A673 (cell line): ENCODE results near the gene SND1. TPM values are rescaled to one million over a fixed set of nuclear protein-coding genes. Genes with fewer than 3 reads are reported as not detected.

Source experiments
- BruUV-seq: library from RNA; stranded (reverse); fragments of 400-500 nt; replicated peaks from 2 replicates; lab custom pipeline; 2021; lab: Mats Ljungman, UMichigan
- CTCF ChIA-PET: fragments of 300-600 bp; sonication (Branson Sonifier 250); formaldehyde crosslinking; loops from one replicate; lab custom pipeline; 2022; ENCODE audit warnings: antibody characterized with exemption; lab: Charles Lee
- POLR2A ChIA-PET: fragments of 300-600 bp; sonication (Branson Sonifier 250); formaldehyde crosslinking; loops from one replicate; lab custom pipeline; 2022; ENCODE audit warnings: antibody characterized with exemption; ENCODE audit not compliant: low non-redundant PET; lab: Charles Lee
- DNase-seq: peaks from one replicate; pipeline ENCODE4 v3.0.0-alpha.2; 2015; ENCODE audit warnings: low spot score
- H3K27ac ChIP-seq: fragments of 200-600 bp; sonication (generic); 2 replicates; pipeline ENCODE4 v1.5.1; 2016; ENCODE audit warnings: mixed run types, low read depth, mild to moderate bottlenecking, mixed read lengths, antibody characterized with exemption, low read length; ENCODE audit not compliant: poor library complexity, severe bottlenecking
- H3K27me3 ChIP-seq: fragments of 200-600 bp; sonication (generic); replicated peaks from 2 replicates; pipeline ENCODE4 v1.6.1; 2017; ENCODE audit warnings: mixed run types, low read depth, mild to moderate bottlenecking, mixed read lengths, antibody characterized with exemption, low read length; ENCODE audit not compliant: insufficient read depth, poor library complexity
- H3K36me3 ChIP-seq: fragments of 200-600 bp; sonication (generic); 2 replicates; pipeline ENCODE4 v1.6.1; 2016; ENCODE audit warnings: mixed run types, mild to moderate bottlenecking, mixed read lengths, antibody characterized with exemption, low read length; ENCODE audit not compliant: insufficient read depth, poor library complexity, severe bottlenecking
- H3K4me1 ChIP-seq: fragments of 200-600 bp; sonication (generic); 2 replicates; pipeline ENCODE4 v1.6.1; 2017; ENCODE audit warnings: mixed run types, mild to moderate bottlenecking, mixed read lengths, antibody characterized with exemption, low read length; ENCODE audit not compliant: insufficient read depth, poor library complexity, severe bottlenecking
- H3K4me3 ChIP-seq: fragments of 200-600 bp; sonication (generic); 2 replicates; pipeline ENCODE4 v1.5.1; 2016; ENCODE audit warnings: low read depth, mixed run types, mild to moderate bottlenecking, mixed read lengths, low read length; ENCODE audit not compliant: poor library complexity, severe bottlenecking
- H3K9me3 ChIP-seq: fragments of 200-600 bp; sonication (generic); 2 replicates; pipeline ENCODE4 v1.6.1; 2016; ENCODE audit warnings: mixed run types, low read depth, mild to moderate bottlenecking, mixed read lengths, antibody characterized with exemption, low read length; ENCODE audit not compliant: poor library complexity, severe bottlenecking
- EZH2 ChIP-seq: fragments of 200-600 bp; sonication (generic); IDR thresholded peaks from 2 replicates; pipeline ENCODE4 v1.6.1; 2017; ENCODE audit warnings: borderline replicate concordance, low read depth, mild to moderate bottlenecking, mixed read lengths, antibody characterized with exemption, low read length; ENCODE audit not compliant: poor library complexity, severe bottlenecking
- intact Hi-C: fragments of 100-400 bp; cut with micrococcal nuclease; formaldehyde crosslinking; loops from one replicate; pipeline ENCODE4 v1.10.0; 2022; ENCODE audit not compliant: unreplicated experiment
- total RNA-seq: library from RNA; stranded (reverse); gene quantifications from 2 replicates; pipeline ENCODE4 v1.2.3, GENCODE V29; 2021
- TF ChIP-seq, protein P1 (sequence below): fragments of 300-800, 200-600 bp; sonication (generic); conservative IDR thresholded peaks from 2 replicates; pipeline ENCODE4 v1.5.1; 2017; ENCODE audit warnings: low read depth, mild to moderate bottlenecking, antibody characterized with exemption, low read length, moderate library complexity, mixed read lengths

Gene SND1
- total RNA-seq, 1 experiment from 2014 or later: 177 TPM

DNA sequence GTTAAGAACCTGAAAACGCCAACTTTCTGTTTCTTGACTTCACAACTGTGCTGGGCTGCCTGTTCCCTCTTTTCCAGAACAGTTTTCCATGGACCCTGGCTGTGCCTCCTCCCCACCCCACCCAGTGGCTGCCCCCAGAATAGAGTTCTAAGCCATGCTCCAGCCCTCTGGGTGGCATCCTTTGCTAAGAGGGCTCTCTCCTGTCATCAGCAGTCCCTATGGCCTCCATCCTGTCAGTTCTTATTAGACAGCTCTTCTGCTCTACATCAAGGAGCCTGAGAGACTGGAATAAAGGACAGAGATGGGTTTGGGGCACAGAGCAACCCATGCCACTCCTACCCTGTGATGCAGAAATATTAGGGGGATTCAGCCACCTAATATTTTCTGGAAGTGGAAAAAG lies 393.2 kb downstream of the SND1 start:
- no peak for TF ChIP-seq EZH2
- TF ChIP-seq, protein P1, sequence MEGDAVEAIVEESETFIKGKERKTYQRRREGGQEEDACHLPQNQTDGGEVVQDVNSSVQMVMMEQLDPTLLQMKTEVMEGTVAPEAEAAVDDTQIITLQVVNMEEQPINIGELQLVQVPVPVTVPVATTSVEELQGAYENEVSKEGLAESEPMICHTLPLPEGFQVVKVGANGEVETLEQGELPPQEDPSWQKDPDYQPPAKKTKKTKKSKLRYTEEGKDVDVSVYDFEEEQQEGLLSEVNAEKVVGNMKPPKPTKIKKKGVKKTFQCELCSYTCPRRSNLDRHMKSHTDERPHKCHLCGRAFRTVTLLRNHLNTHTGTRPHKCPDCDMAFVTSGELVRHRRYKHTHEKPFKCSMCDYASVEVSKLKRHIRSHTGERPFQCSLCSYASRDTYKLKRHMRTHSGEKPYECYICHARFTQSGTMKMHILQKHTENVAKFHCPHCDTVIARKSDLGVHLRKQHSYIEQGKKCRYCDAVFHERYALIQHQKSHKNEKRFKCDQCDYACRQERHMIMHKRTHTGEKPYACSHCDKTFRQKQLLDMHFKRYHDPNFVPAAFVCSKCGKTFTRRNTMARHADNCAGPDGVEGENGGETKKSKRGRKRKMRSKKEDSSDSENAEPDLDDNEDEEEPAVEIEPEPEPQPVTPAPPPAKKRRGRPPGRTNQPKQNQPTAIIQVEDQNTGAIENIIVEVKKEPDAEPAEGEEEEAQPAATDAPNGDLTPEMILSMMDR: no peak
- Histone ChIP-seq H3K36me3 (no peaks in the 10 kb centered on the region), H3K4me1 (no peaks in the 10 kb centered on the region), H3K27ac (no peak overlapping the region), H3K9me3 (no peaks in the 10 kb centered on the region), H3K27me3 (no peaks in the 10 kb centered on the region), H3K4me3 (no peak overlapping the region)
- BruUV-seq: no TSS peak
- intact Hi-C loops: no loop called here
- ChIA-PET POLR2A (no interaction called here), CTCF (no interaction called here)
- DNase-seq: no peak

DNA sequence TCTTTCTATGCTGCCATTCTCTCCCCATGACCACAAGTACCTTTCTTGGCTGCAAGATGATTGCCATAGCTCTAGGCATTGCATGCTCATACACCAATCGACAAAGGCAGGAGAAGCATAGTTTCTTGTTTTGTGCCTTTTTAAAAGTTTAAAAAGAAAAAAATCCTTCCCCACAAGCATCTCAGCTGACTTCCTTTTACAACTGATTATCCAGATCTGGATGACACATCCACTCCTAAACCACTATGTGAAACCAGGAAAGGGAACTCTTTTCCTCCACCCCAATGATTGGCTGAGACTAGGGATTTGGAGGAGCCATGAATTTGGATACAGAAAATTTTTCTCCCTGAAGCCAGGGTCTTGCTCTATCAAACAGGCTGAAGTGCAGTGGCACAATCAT lies 393.8 kb downstream of the SND1 start:
- intact Hi-C loops: no loop called here
- no peak for DNase-seq
- H3K27ac ChIP-seq: no peak overlapping the region
- no peak for TF ChIP-seq EZH2
- TF ChIP-seq, protein P1: no peak
- POLR2A ChIA-PET: no interaction called here
- no peaks in the 10 kb centered on the region for H3K9me3 ChIP-seq
- CTCF ChIA-PET: no interaction called here
- BruUV-seq: no TSS peak
- H3K4me1 ChIP-seq: no peaks in the 10 kb centered on the region
- no peaks in the 10 kb centered on the region for H3K36me3 ChIP-seq
- H3K4me3 ChIP-seq: no peak overlapping the region
- no peaks in the 10 kb centered on the region for H3K27me3 ChIP-seq

DNA sequence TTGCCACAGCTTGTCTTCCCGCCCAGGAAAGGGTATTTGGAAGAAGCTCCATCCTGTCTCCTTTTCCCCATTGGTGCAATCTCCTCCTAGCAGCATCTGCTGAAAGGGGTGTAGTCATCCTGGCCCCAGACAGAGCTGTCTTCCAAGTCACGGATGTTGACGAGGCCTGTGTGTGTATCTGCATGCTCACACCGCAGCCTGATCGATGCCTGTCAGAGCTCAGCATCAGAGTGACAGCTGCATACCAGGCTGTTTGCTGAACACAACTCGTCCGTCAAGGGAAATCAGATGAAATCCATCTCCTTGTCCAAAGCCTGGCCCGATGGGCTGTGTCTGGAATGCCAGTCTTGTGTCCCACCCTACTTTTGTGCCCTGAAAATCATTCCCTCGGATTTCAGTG lies 400.4 kb downstream of the SND1 start:
- no peak overlapping the region for H3K27ac ChIP-seq
- H3K4me3 ChIP-seq: no peak overlapping the region
- POLR2A ChIA-PET: no interaction called here
- H3K9me3 ChIP-seq: no peaks in the 10 kb centered on the region
- no TSS peak for BruUV-seq
- H3K27me3 ChIP-seq: no peaks in the 10 kb centered on the region
- peaks cover 12% of the 10 kb centered on the region for H3K4me1 ChIP-seq
- intact Hi-C loops: no loop called here
- no peaks in the 10 kb centered on the region for H3K36me3 ChIP-seq
- TF ChIP-seq EZH2: no peak
- TF ChIP-seq, protein P1: no peak
- no peak for DNase-seq
- CTCF ChIA-PET: interaction anchor here (1.0 kb wide), 1 partner anchor 157 kb away, joined by 3 read pairs; no protein-coding TSS in a partner anchor
